Activated CD8-positive, alpha-beta T cell treated with anti-CD3 and anti-CD28 coated beads for 36 hours (primary cell): ENCODE results near the gene IPP. TPM values are rescaled to one million over a fixed set of nuclear protein-coding genes. Genes with fewer than 3 reads are reported as not detected.
"Not testable (repeated sequence)": the region's sequence is repeated elsewhere in the genome, so short reads cannot be mapped to it uniquely, and the experiment has no call there.

Experiments used
- ATAC-seq: fragments of 200-7000 bp; cut with Tn5 transposase; one replicate; pipeline ENCODE4 v1.10.0; 2021; ENCODE audit warnings: mild to moderate bottlenecking, moderate library complexity
- CTCF ChIA-PET: fragments of 350-600 bp; sonication (Branson Sonifier 250); formaldehyde crosslinking; loops from one replicate; lab custom pipeline; 2021; ENCODE audit warnings: antibody characterized with exemption; lab: Charles Lee
- POLR2A ChIA-PET: fragments of 350-600 bp; sonication (Branson Sonifier 250); formaldehyde crosslinking; loops from one replicate; lab custom pipeline; 2021; ENCODE audit warnings: antibody characterized with exemption; lab: Charles Lee
- DNase-seq: peaks from one replicate; pipeline ENCODE4 v3.0.0-alpha.2; 2020
- H3K27ac Mint-ChIP-seq: one replicate; pipeline ENCODE4 v1.8.0; 2021; ENCODE audit warnings: mild to moderate bottlenecking, mixed read lengths
- H3K27me3 Mint-ChIP-seq: one replicate; pipeline ENCODE4 v1.8.0; 2021; ENCODE audit warnings: mixed read lengths
- H3K36me3 Mint-ChIP-seq: one replicate; pipeline ENCODE4 v1.8.0; 2021; ENCODE audit warnings: low read depth, mixed read lengths
- H3K4me1 Mint-ChIP-seq: one replicate; pipeline ENCODE4 v1.8.0; 2021; ENCODE audit warnings: low read depth, mixed read lengths
- H3K4me3 Mint-ChIP-seq: one replicate; pipeline ENCODE4 v1.8.0; 2021; ENCODE audit warnings: mild to moderate bottlenecking, moderate library complexity, mixed read lengths
- H3K9me3 Mint-ChIP-seq: one replicate; pipeline ENCODE4 v1.8.0; 2021; ENCODE audit warnings: mixed read lengths
- intact Hi-C: fragments of 100-400 bp; cut with micrococcal nuclease; formaldehyde crosslinking; loops from one replicate; pipeline ENCODE4 v1.10.0; 2022
- total RNA-seq, 2 experiments: library from RNA; stranded (reverse); gene quantifications; one replicate each; pipeline ENCODE4 v1.2.3, GENCODE V29; 2021
- TF ChIP-seq, protein P1 (sequence below): fragments of 200-600 bp; IDR thresholded peaks from one replicate; pipeline ENCODE4 v1.8.0; 2022; ENCODE audit warnings: antibody characterized with exemption, mild to moderate bottlenecking

The IPP gene
- total RNA-seq, 2 experiments from 2014 or later = 14.7 to 16.7 TPM

DNA sequence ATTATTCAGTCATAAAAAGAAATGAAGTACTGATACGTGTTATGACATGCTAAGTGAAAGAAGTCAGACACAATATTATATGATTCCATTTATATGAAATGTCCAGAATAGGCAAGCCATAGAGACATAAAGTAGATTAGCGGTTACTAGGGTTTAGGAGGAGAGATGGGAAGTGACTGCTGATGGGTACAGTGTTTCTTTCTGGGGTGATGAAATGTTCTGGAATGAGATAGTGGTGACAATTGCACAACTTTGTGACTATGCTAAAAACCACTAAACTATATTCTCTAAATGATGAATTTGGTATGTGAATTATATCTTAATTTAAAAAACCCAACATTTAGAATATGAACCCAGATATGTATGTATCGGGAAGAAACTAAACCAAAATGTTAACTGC lies 27.6 kb downstream of the IPP start:
- Mint-ChIP-seq H3K27me3 (no peaks in the 10 kb centered on the region), H3K4me1 (no peaks in the 10 kb centered on the region), H3K27ac (no peak overlapping the region), H3K9me3 (no peaks in the 10 kb centered on the region), H3K4me3 (no peak overlapping the region), H3K36me3 (peaks cover 1% of the 10 kb centered on the region)
- DNase-seq = no peak
- TF ChIP-seq, protein P1, sequence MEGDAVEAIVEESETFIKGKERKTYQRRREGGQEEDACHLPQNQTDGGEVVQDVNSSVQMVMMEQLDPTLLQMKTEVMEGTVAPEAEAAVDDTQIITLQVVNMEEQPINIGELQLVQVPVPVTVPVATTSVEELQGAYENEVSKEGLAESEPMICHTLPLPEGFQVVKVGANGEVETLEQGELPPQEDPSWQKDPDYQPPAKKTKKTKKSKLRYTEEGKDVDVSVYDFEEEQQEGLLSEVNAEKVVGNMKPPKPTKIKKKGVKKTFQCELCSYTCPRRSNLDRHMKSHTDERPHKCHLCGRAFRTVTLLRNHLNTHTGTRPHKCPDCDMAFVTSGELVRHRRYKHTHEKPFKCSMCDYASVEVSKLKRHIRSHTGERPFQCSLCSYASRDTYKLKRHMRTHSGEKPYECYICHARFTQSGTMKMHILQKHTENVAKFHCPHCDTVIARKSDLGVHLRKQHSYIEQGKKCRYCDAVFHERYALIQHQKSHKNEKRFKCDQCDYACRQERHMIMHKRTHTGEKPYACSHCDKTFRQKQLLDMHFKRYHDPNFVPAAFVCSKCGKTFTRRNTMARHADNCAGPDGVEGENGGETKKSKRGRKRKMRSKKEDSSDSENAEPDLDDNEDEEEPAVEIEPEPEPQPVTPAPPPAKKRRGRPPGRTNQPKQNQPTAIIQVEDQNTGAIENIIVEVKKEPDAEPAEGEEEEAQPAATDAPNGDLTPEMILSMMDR = no peak
- ATAC-seq = no peak
- ChIA-PET POLR2A (no interaction called here), CTCF (no interaction called here)
- intact Hi-C loops = no loop called here

DNA sequence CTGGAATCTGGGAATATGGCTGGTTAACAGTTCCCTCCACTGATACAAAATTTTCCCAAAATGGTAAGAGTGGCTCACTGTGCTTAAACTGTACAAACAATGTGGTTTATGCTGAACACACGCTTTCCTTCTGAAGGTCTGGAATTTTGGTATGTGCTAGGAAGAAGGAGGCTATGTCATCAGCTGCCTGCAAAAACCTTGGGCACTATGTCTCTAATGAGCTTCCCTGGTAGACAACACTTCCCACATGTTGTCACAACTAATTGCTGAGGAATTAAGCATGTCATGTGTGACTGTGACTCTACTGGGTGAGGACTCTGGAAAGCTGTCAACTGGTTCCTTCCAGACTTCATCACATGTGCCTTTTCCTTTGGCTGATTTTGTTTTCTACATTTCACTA lies 29.2 kb downstream of the IPP start:
- intact Hi-C loops = no loop called here
- H3K27me3 Mint-ChIP-seq = no peaks in the 10 kb centered on the region
- ChIA-PET CTCF (no interaction called here), POLR2A (no interaction called here)
- no peak overlapping the region for H3K4me3 Mint-ChIP-seq
- TF ChIP-seq, protein P1 = no peak
- ATAC-seq = no peak
- no peak for DNase-seq
- H3K27ac Mint-ChIP-seq = no peak overlapping the region
- H3K36me3 Mint-ChIP-seq = peaks cover 1% of the 10 kb centered on the region
- H3K4me1 Mint-ChIP-seq = no peaks in the 10 kb centered on the region
- H3K9me3 Mint-ChIP-seq = no peaks in the 10 kb centered on the region

DNA sequence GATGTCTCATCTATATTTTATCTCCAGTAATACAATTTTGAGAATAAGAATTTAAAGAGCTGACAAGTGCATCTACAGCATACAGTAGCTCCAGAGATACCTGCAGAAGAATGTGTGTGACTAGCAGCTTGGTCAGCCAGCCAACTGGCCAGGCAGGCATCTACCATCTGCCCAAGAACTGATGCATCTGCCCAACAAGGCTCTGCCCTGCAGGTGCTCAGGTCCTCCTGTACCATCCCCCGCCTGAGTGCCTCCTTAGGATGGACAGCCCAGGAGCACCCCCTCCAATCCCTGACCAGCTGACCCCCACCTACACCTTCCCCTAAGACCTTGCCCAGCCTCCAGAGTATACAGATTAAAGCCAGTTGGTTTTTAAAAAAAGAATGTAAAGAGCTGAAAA lies 32.2 kb downstream of the IPP start:
- ChIA-PET CTCF (no interaction called here), POLR2A (interaction anchor here (0.6 kb wide), 1 partner anchor 35 kb away, joined by 3 read pairs; no protein-coding TSS in a partner anchor)
- Mint-ChIP-seq H3K4me1 (no peaks in the 10 kb centered on the region), H3K4me3 (no peak overlapping the region), H3K36me3 (peaks cover 6% of the 10 kb centered on the region), H3K27ac (no peak overlapping the region), H3K9me3 (no peaks in the 10 kb centered on the region), H3K27me3 (no peaks in the 10 kb centered on the region)
- TF ChIP-seq, protein P1 = no peak
- ATAC-seq (no peak), DNase-seq (no peak)
- intact Hi-C loops = no loop called here

DNA sequence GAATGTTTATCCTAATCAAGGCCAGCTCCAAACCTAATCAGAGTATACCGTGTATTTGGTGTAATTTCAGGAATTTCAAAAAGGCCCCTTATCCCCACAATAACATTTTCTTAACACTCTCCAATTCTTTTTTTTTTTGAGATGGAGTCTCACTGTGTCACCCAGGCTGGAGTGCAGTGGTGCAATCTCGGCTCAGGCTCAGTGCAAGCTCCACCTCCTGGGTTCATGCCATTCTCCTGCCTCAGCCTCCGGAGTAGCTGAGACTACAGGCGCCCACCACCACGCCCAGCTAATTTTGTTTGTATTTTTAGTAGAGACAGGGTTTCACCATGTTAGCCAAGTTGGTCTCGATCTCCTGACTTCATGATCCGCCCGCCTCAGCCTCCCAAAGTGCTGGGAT lies 33.1 kb downstream of the IPP start:
- CTCF ChIA-PET, H3K9me3 Mint-ChIP-seq, H3K27me3 Mint-ChIP-seq, H3K27ac Mint-ChIP-seq, intact Hi-C loops, H3K4me1 Mint-ChIP-seq, H3K36me3 Mint-ChIP-seq, H3K4me3 Mint-ChIP-seq, DNase-seq, ATAC-seq: not testable (repeated sequence)
- POLR2A ChIA-PET = interaction anchor here (1.2 kb wide), 1 partner anchor 158 kb away, joined by 3 read pairs; no protein-coding TSS in a partner anchor

- intact Hi-C loops = no loop called here
- CTCF ChIA-PET = no interaction called here
- no peak overlapping the region for H3K27ac Mint-ChIP-seq
- POLR2A ChIA-PET = interaction anchor here (1.2 kb wide), 1 partner anchor 159 kb away, joined by 3 read pairs; no protein-coding TSS in a partner anchor
- H3K27me3 Mint-ChIP-seq = no peaks in the 10 kb centered on the region
- DNase-seq (no peak), ATAC-seq (no peak)
- no peaks in the 10 kb centered on the region for H3K4me1 Mint-ChIP-seq
- H3K9me3 Mint-ChIP-seq = no peaks in the 10 kb centered on the region
- H3K4me3 Mint-ChIP-seq = no peak overlapping the region
- peaks cover 6% of the 10 kb centered on the region for H3K36me3 Mint-ChIP-seq
- TF ChIP-seq, protein P1 = no peak
Observed at GRCh38 chr1:45716700-45717099, 33.8 kb downstream of the IPP start.

- no peak for DNase-seq
- H3K27ac Mint-ChIP-seq = no peak overlapping the region
- peaks cover 8% of the 10 kb centered on the region for H3K36me3 Mint-ChIP-seq
- no peak overlapping the region for H3K4me3 Mint-ChIP-seq
- H3K4me1 Mint-ChIP-seq = no peaks in the 10 kb centered on the region
- ChIA-PET CTCF (no interaction called here), POLR2A (no interaction called here)
- TF ChIP-seq, protein P1 = no peak
- H3K27me3 Mint-ChIP-seq = no peaks in the 10 kb centered on the region
- no peak for ATAC-seq
- intact Hi-C loops = no loop called here
- H3K9me3 Mint-ChIP-seq = no peaks in the 10 kb centered on the region
Observed at GRCh38 chr1:45713711-45714110, 36.7 kb downstream of the IPP start.
